ENCODE data around the gene GOLGA1. TPM values are rescaled to one million over a fixed set of nuclear protein-coding genes. Genes with fewer than 3 reads are reported as not detected.

GOLGA1 gene
- polyA plus RNA-seq, 1 donor: 12.0 TPM

- DNase-seq: no peak
Measured at GRCh38 chr9:124831642-124832364, 109.1 kb downstream of the GOLGA1 start.

DNA sequence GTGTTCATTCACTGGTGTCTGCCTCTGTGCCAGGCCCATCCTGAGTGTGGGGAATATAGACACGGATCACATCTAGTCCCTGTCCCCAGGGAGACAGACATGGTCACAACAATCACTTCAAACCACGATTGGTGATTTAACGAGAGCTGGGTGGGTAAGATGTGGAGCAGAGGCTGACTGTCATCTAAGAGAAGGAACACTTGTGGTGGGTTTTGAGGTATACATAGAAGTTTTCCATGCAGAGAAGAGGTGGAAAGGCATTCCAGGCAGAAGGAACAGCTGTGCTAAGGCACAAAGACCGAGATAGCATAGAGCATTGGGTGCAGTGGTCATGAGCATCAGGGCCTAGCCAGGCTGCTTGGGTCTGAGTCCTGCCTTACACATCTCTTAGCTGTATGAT lies 110.3 kb downstream of the GOLGA1 start:
- DNase-seq: no peak

DNA sequence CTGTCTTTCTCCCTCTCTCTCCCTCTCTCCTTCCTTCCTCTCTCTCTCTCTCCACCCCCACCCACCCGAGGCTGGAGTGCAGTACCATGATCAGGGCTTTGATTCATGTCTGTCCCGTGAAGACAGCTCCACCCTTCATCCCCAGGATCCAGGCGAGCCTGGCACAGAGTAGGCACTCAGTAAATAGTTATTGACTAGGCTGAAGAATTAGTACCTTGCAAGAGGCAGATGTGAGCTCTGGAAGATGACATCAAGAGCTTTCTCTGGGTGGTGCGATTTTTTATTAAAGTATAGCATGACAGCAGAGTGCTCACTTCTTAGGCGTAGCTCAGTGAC lies 111.6 kb downstream of the GOLGA1 start:
- DNase-seq: no peak

GRCh38 chr9:124828489-124829333 lies 112.2 kb downstream of the GOLGA1 start:
- no peak for DNase-seq

Other genes with a start within 250 kb of the GOLGA1 start
- 0.68 TPM for gene NR6A1, start 169.8 kb downstream of the GOLGA1 start, polyA plus RNA-seq (ENCODE audit: insufficient read length)
- gene OLFML2A, start 163.9 kb downstream of the GOLGA1 start, polyA plus RNA-seq (ENCODE audit: insufficient read length): 175 TPM
- gene WDR38, start 87.6 kb downstream of the GOLGA1 start, polyA plus RNA-seq (ENCODE audit: insufficient read length): 0.15 TPM
- gene RPL35, start 79.1 kb downstream of the GOLGA1 start, polyA plus RNA-seq (ENCODE audit: insufficient read length): 2,149 TPM
- gene ARPC5L, start 79.0 kb downstream of the GOLGA1 start, polyA plus RNA-seq (ENCODE audit: insufficient read length): 28.2 TPM
- gene SCAI, start 202.4 kb upstream of the GOLGA1 start, polyA plus RNA-seq (ENCODE audit: insufficient read length): 10.7 TPM
- gene PPP6C, start 248.7 kb upstream of the GOLGA1 start, polyA plus RNA-seq (ENCODE audit: insufficient read length): 30.9 TPM